Common myeloid progenitor, CD34-positive (primary cell): ENCODE data around the gene SLC7A8.

Experiments used
- CTCF ChIA-PET: fragments of 350-600 bp; sonication (Branson Sonifier 250); formaldehyde crosslinking; loops from one replicate; lab custom pipeline; 2021; ENCODE audit warnings: antibody characterized with exemption; lab: Charles Lee
- POLR2A ChIA-PET: fragments of 350-600 bp; sonication (Branson Sonifier 250); formaldehyde crosslinking; loops from one replicate; lab custom pipeline; 2021; ENCODE audit warnings: antibody characterized with exemption; lab: Charles Lee
- DNase-seq, 3 donors: peaks; one replicate each; pipeline versions ENCODE4 v3.0.0 to v3.0.0-alpha.2; 2013
- H3K27ac ChIP-seq, 2 experiments: 1 replicate in 1 of 2; 2 replicates in 1 of 2; pipeline ENCODE4 v1.7.0; 2013; ENCODE audit warnings: inconsistent platforms in 2 of 2, low read length in 2 of 2, mild to moderate bottlenecking in 2 of 2, low read depth in 1 of 2, moderate library complexity in 1 of 2; ENCODE audit not compliant: severe bottlenecking in 2 of 2, insufficient read depth in 1 of 2, poor library complexity in 1 of 2
- H3K27me3 ChIP-seq, 5 experiments: replicated peaks in 2 of 5; 1 replicate in 3 of 5; 2 replicates in 2 of 5; pipeline versions ENCODE4 v1.6.1 to v1.7.0; 2013; ENCODE audit warnings: low read length in 4 of 5, mild to moderate bottlenecking in 2 of 5, moderate library complexity in 2 of 5, inconsistent platforms in 1 of 5; ENCODE audit not compliant: insufficient read depth in 5 of 5, control insufficient read depth in 4 of 5
- H3K36me3 ChIP-seq, 4 experiments: 1 replicate in 2 of 4; 2 replicates in 2 of 4; pipeline versions ENCODE4 v1.6.1 to v1.7.0; 2013; ENCODE audit warnings: low read length in 3 of 4, control low read depth in 1 of 4, mild to moderate bottlenecking in 1 of 4; ENCODE audit not compliant: control insufficient read depth in 4 of 4, insufficient read depth in 4 of 4
- H3K4me1 ChIP-seq, 4 experiments: 1 replicate in 3 of 4; 2 replicates in 1 of 4; pipeline versions ENCODE4 v1.6.1 to v1.7.1; 2013; ENCODE audit warnings: low read length in 3 of 4, mild to moderate bottlenecking in 3 of 4, control low read depth in 1 of 4, inconsistent platforms in 1 of 4, moderate library complexity in 1 of 4; ENCODE audit not compliant: control insufficient read depth in 4 of 4, insufficient read depth in 4 of 4; ENCODE audit errors: control extremely low read depth in 1 of 4
- H3K4me3 ChIP-seq, 7 experiments: 1 replicate in 4 of 7; 2 replicates in 3 of 7; pipeline versions ENCODE4 v1.5.1 to v1.7.0; 2013; ENCODE audit warnings: mild to moderate bottlenecking in 7 of 7, low read length in 6 of 7, moderate library complexity in 6 of 7, inconsistent platforms in 2 of 7, low read depth in 2 of 7, control low read depth in 1 of 7; ENCODE audit not compliant: insufficient read depth in 4 of 7, control insufficient read depth in 1 of 7; ENCODE audit errors: extremely low read depth in 1 of 7
- H3K9me3 ChIP-seq, 5 experiments: 1 replicate in 4 of 5; 2 replicates in 1 of 5; pipeline versions ENCODE4 v1.6.1 to v1.7.1; 2013; ENCODE audit warnings: low read length in 4 of 5, mild to moderate bottlenecking in 2 of 5, inconsistent platforms in 1 of 5, low read depth in 1 of 5, moderate library complexity in 1 of 5; ENCODE audit not compliant: control insufficient read depth in 4 of 5, insufficient read depth in 2 of 5; ENCODE audit errors: control extremely low read depth in 1 of 5
- WGBS: methylation state at CpG from one replicate; pipeline ENCODE4 v1.1.5; 2013; ENCODE audit not compliant: insufficient coverage; 5-methylcytosine and 5-hydroxymethylcytosine counted together

SLC7A8 gene

DNA sequence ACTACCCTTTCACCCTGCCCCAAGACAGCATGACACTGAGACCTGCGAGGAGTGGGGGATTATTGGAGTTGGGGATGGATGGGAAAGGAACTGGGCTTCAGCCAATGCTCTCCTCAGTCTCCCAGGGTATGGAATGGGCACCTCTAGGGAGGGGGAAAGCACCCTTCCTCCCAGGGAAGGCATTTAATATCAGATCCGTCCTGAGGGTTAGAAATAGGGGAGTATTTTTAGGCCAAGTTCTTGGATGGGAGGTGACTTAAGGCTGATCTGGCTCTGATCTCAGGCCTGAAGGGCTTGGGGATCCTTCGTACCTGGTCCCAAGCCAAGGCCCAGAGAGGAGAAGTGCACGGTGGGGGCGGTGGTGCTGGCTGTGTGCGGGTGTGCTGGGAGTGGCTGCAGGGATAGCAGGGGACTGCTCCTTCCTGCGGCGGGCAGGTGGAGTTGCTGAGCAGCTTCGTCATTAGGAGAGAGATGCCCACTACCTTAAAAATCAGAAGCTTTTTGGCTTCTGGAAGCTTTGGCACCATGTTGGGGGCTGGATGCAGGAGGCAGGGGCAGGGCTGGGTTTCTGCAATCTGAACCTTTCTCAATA lies 57.4 kb downstream of the SLC7A8 start:
- H3K9me3 ChIP-seq, result no peaks in the 10 kb centered on the region
- no peaks in the 10 kb centered on the region for H3K27me3 ChIP-seq
- 96% methylated on average over 6 of the region's 9 CpGs for WGBS
- DNase-seq, result no peak
- H3K27ac ChIP-seq, result no peak overlapping the region
- CTCF ChIA-PET, result interaction anchor here (16.7 kb wide), 1 partner anchor 54 kb away, joined by 462 read pairs; the partner anchor contains the start of gene SLC7A8
- H3K4me1 ChIP-seq, result peaks cover 0 to 11% (median 4%) of the 10 kb centered on the region in 4 experiments
- POLR2A ChIA-PET, result no interaction called here
- H3K4me3 ChIP-seq, result no peak overlapping the region
- H3K36me3 ChIP-seq, result no peaks in the 10 kb centered on the region

DNA sequence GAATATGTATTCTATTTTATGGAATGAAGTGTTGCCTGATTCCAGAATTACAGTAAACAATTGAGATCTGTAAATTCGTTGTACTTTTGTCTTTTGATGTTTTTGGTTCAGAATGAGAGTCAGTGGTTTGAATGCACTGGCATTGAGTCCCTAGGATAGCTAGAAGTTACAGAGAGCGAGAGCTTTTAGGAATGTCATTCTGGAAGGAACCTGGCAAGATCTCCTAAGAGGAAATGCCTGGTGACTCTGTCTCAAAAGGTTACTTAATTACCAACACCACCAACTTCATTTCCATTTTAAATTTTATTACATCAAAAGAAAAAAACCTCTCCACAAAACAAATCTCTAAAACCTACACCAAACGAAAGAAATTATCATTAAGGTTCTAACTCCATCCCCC lies 58.4 kb downstream of the SLC7A8 start:
- POLR2A ChIA-PET, result no interaction called here
- H3K4me3 ChIP-seq, result no peak overlapping the region
- H3K27ac ChIP-seq, result no peak overlapping the region
- WGBS, result 100% methylated on average over 1 of the region's 3 CpGs
- CTCF ChIA-PET, result interaction anchor here (1.2 to 16.7 kb wide), 3 partner anchors 39 to 55 kb away, joined by 3 to 462 read pairs (median 4); partner anchors contain the start of gene SLC7A8
- H3K4me1 ChIP-seq, result peaks cover 2 to 19% (median 14%) of the 10 kb centered on the region in 4 experiments
- no peaks in the 10 kb centered on the region for H3K36me3 ChIP-seq
- no peak for DNase-seq
- no peaks in the 10 kb centered on the region for H3K9me3 ChIP-seq
- H3K27me3 ChIP-seq, result no peaks in the 10 kb centered on the region

GRCh38 chr14:23124337-23124954 lies 59.0 kb downstream of the SLC7A8 start:
- Histone ChIP-seq H3K4me3 (no peak overlapping the region), H3K4me1 (peaks cover 2 to 25% (median 19%) of the 10 kb centered on the region in 4 experiments), H3K36me3 (no peaks in the 10 kb centered on the region), H3K27ac (no peak overlapping the region), H3K27me3 (no peaks in the 10 kb centered on the region), H3K9me3 (no peaks in the 10 kb centered on the region)
- ChIA-PET CTCF (interaction anchor here (1.2 to 16.7 kb wide), 3 partner anchors 39 to 56 kb away, joined by 3 to 462 read pairs (median 4); partner anchors contain the start of gene SLC7A8), POLR2A (no interaction called here)
- no peak for DNase-seq
- WGBS, result 96% methylated on average over 9 of the region's 13 CpGs

GRCh38 chr14:23123419-23123818 lies 60.0 kb downstream of the SLC7A8 start:
- Histone ChIP-seq H3K27me3 (no peaks in the 10 kb centered on the region), H3K36me3 (no peaks in the 10 kb centered on the region), H3K4me1 (peaks cover 2 to 30% (median 28%) of the 10 kb centered on the region in 4 experiments), H3K9me3 (no peaks in the 10 kb centered on the region), H3K4me3 (no peak overlapping the region), H3K27ac (no peak overlapping the region)
- no peak for DNase-seq
- ChIA-PET POLR2A (interaction anchor here (0.6 kb wide), 1 partner anchor 28 kb away, joined by 3 read pairs; the partner anchor contains the start of gene C14orf119), CTCF (interaction anchor here (1.1 to 16.7 kb wide), 5 partner anchors 12 to 57 kb away, joined by 3 to 462 read pairs (median 3); partner anchors contain the start of gene SLC7A8)
- WGBS, result 96% methylated on average over 8 of the region's 8 CpGs

DNA sequence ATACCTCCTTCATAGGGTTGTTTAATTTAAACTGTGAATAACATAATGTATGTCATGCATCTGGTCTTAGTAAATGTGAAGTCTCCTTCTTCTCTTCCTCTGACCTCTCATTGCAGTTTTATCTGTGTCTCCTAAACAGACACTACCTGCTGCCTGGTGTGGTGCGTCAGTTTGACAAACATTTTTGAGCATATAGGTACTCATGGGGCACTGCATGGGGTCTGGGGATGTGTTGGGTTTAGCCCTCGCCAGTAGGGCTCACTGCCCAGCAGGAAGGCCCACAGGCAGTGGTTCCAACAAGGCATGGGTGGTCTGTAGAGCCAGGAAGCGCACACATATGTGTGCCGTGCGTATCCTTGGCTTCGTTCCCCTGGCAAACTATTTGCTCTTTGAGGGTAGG lies 61.4 kb downstream of the SLC7A8 start:
- no peak for DNase-seq
- Histone ChIP-seq H3K36me3 (no peaks in the 10 kb centered on the region), H3K4me3 (no peak overlapping the region), H3K9me3 (no peaks in the 10 kb centered on the region), H3K27me3 (no peaks in the 10 kb centered on the region), H3K4me1 (peaks cover 2 to 35% (median 29%) of the 10 kb centered on the region in 4 experiments), H3K27ac (no peak overlapping the region)
- CTCF ChIA-PET, result interaction anchor here (0.7 to 16.7 kb wide), 15 partner anchors 9 to 124 kb away, joined by 3 to 462 read pairs (median 4); partner anchors contain the start of genes ACIN1, C14orf119 and SLC7A8
- 100% methylated on average over 4 of the region's 6 CpGs for WGBS
- POLR2A ChIA-PET, result no interaction called here

- Histone ChIP-seq H3K36me3 (no peaks in the 10 kb centered on the region), H3K4me3 (no peak overlapping the region), H3K4me1 (peaks cover 2 to 35% (median 29%) of the 10 kb centered on the region in 4 experiments), H3K9me3 (no peaks in the 10 kb centered on the region), H3K27me3 (no peaks in the 10 kb centered on the region), H3K27ac (no peak overlapping the region)
- ChIA-PET POLR2A (no interaction called here), CTCF (interaction anchor here (0.7 to 16.7 kb wide), 20 partner anchors 10 to 151 kb away, joined by 3 to 462 read pairs (median 4); partner anchors contain the start of genes ACIN1, C14orf119, CIROP and SLC7A8)
- WGBS, result 32% methylated on average over 5 of the region's 6 CpGs
- no peak for DNase-seq
Measured at GRCh38 chr14:23121361-23121771, 62.1 kb downstream of the SLC7A8 start.
